Measurements from ENCODE around the gene USP4. TPM values are rescaled to one million over a fixed set of nuclear protein-coding genes. Genes with fewer than 3 reads are reported as not detected.
"Not testable (repeated sequence)": the region's sequence is repeated elsewhere in the genome, so short reads cannot be mapped to it uniquely, and the experiment has no call there.

USP4 gene
- total RNA-seq, 1 donor from 2014 or later: 31.8 TPM

GRCh38 chr3:49358217-49358883 is 18.5 kb upstream of the USP4 start, which contains the start of gene GPX1:
GPX1 (minus strand) TSS chr3:49358353; CDS start chr3:49358278, 75 bp downstream.
- peak within 1 kb of the TSS; percentile 79 for H3K27ac ChIP-seq (ENCODE audit: low read depth, low read length)
- Mint-ChIP-seq H3K36me3 (ENCODE audit: low read depth, unreplicated experiment) (peaks cover 27% of the 10 kb centered on the region), H3K4me1 (ENCODE audit: low read depth, unreplicated experiment) (peaks cover 34% of the 10 kb centered on the region)

DNA sequence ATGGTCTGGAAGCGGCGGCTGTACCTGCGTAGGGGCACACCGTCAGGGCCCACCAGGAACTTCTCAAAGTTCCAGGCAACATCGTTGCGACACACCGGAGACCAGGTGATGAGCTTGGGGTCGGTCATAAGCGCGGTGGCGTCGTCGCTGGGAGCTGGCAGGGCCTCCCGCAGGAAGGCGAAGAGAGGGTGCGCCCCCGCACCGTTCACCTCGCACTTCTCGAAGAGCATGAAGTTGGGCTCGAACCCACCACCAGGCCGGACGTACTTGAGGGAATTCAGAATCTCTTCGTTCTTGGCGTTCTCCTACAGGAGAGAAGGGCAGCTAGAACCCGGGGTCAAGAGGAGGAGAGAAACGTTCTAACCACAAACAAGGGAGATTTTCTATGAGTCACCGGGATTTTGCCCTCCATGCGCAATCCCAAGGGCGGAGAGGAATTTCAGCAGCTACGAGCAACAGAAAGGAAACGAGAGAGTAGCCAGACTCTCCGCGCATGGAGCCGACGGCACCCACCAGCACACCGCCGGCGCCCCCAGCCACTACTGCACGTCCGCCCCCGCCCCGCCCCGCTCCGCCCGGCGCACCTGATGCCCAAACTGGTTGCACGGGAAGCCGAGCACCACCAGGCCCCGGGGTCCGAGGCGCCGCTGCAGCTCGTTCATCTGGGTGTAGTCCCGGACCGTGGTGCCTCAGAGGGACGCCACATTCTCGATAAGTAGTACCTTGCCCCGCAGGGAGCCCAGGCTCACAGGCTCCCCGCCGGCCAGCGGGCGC is 17.8 kb upstream of the USP4 start:
- peaks cover 27% of the 10 kb centered on the region for H4K20me1 ChIP-seq (ENCODE audit: insufficient read depth, low read length)
- H3K27me3 ChIP-seq (ENCODE audit: insufficient read depth, low read length); H2AFZ ChIP-seq (ENCODE audit: low read depth, low read length); H3K9me3 ChIP-seq (ENCODE audit: insufficient read depth, low read depth, low read length); FAIRE-seq; H3K9me3 Mint-ChIP-seq (ENCODE audit: unreplicated experiment); H3K27me3 Mint-ChIP-seq (ENCODE audit: low read depth, unreplicated experiment): not testable (repeated sequence)
- H3K79me2 ChIP-seq (ENCODE audit: insufficient read depth, low read length): peaks cover 37% of the 10 kb centered on the region
- H3K4me1 Mint-ChIP-seq (ENCODE audit: low read depth, unreplicated experiment): peaks cover 32% of the 10 kb centered on the region
- peak; percentile 88 for DNase-seq (ENCODE audit: low read depth)
- peak overlapping the region; percentile 81 for H3K4me2 ChIP-seq (ENCODE audit: low read length)
- H3K27ac Mint-ChIP-seq (ENCODE audit: unreplicated experiment): peak overlapping the region; percentile 50
- H3K36me3 Mint-ChIP-seq (ENCODE audit: low read depth, unreplicated experiment): peaks cover 25% of the 10 kb centered on the region
- H3K27ac ChIP-seq (ENCODE audit: low read depth, low read length): peak overlapping the region; percentile 79
- H3K4me1 ChIP-seq (ENCODE audit: insufficient read depth, low read length): peaks cover 36% of the 10 kb centered on the region
- peak overlapping the region; percentile 80 for H3K9ac ChIP-seq (ENCODE audit: low read length)
- H3K4me3 Mint-ChIP-seq (ENCODE audit: unreplicated experiment): peak overlapping the region; percentile 83
- H3K36me3 ChIP-seq (ENCODE audit: insufficient read depth, low read length): peaks cover 41% of the 10 kb centered on the region
- H3K4me3 ChIP-seq (ENCODE audit: insufficient read depth, low read depth, low read length): peak overlapping the region; percentile 60

More at GRCh38 chr3:49358217-49358883, 18.5 kb upstream of the USP4 start, which contains the start of gene GPX1:
- FAIRE-seq (no peak), DNase-seq (ENCODE audit: low read depth) (peak; percentile 91)
- peaks cover 40% of the 10 kb centered on the region for H3K4me1 ChIP-seq (ENCODE audit: insufficient read depth, low read length)
- H2AFZ ChIP-seq (ENCODE audit: low read depth, low read length): no peak within 1 kb of the TSS
- Mint-ChIP-seq H3K4me3 (ENCODE audit: unreplicated experiment) (peak within 1 kb of the TSS; percentile 83), H3K27ac (ENCODE audit: unreplicated experiment) (peak within 1 kb of the TSS; percentile 87), H3K9me3 (ENCODE audit: unreplicated experiment) (no peaks in the 10 kb centered on the region), H3K27me3 (ENCODE audit: low read depth, unreplicated experiment) (no peaks in the 10 kb centered on the region)
- peak within 1 kb of the TSS; percentile 60 for H3K4me3 ChIP-seq (ENCODE audit: insufficient read depth, low read depth, low read length)
- H3K27me3 ChIP-seq (ENCODE audit: insufficient read depth, low read length): no peaks in the 10 kb centered on the region
- peaks cover 32% of the 10 kb centered on the region for H4K20me1 ChIP-seq (ENCODE audit: insufficient read depth, low read length)
- peaks cover 44% of the 10 kb centered on the region for H3K36me3 ChIP-seq (ENCODE audit: insufficient read depth, low read length)
- peak within 1 kb of the TSS; percentile 80 for H3K9ac ChIP-seq (ENCODE audit: low read length)
- peak within 1 kb of the TSS; percentile 81 for H3K4me2 ChIP-seq (ENCODE audit: low read length)
- H3K79me2 ChIP-seq (ENCODE audit: insufficient read depth, low read length): peaks cover 44% of the 10 kb centered on the region
- TF ChIP-seq EZH2 (IDR thresholded peaks at IDR 0.05; ENCODE audit: insufficient read depth, low read length) (no peak), CTCF (IDR thresholded peaks at IDR 0.05; ENCODE audit: insufficient read depth, low read depth, low read length) (no peak)
- H3K9me3 ChIP-seq (ENCODE audit: insufficient read depth, low read depth, low read length): no peaks in the 10 kb centered on the region

- Histone ChIP-seq H3K4me1 (ENCODE audit: insufficient read depth, low read length) (peaks cover 40% of the 10 kb centered on the region), H3K36me3 (ENCODE audit: insufficient read depth, low read length) (peaks cover 36% of the 10 kb centered on the region), H3K79me2 (ENCODE audit: insufficient read depth, low read length) (peaks cover 32% of the 10 kb centered on the region), H3K9ac (ENCODE audit: low read length) (peak overlapping the region; percentile 80), H4K20me1 (ENCODE audit: insufficient read depth, low read length) (peaks cover 21% of the 10 kb centered on the region), H3K27ac (ENCODE audit: low read depth, low read length) (peak overlapping the region; percentile 79), H3K4me2 (ENCODE audit: low read length) (peak overlapping the region; percentile 81), H3K4me3 (ENCODE audit: insufficient read depth, low read depth, low read length) (peak overlapping the region; percentile 60)
- H3K27ac Mint-ChIP-seq (ENCODE audit: unreplicated experiment): peak overlapping the region; percentile 50
- H2AFZ ChIP-seq (ENCODE audit: low read depth, low read length); FAIRE-seq; H3K27me3 ChIP-seq (ENCODE audit: insufficient read depth, low read length); DNase-seq (ENCODE audit: low read depth); H3K27me3 Mint-ChIP-seq (ENCODE audit: low read depth, unreplicated experiment); H3K9me3 Mint-ChIP-seq (ENCODE audit: unreplicated experiment); H3K9me3 ChIP-seq (ENCODE audit: insufficient read depth, low read depth, low read length): not testable (repeated sequence)
- peaks cover 23% of the 10 kb centered on the region for H3K36me3 Mint-ChIP-seq (ENCODE audit: low read depth, unreplicated experiment)
- peak overlapping the region; percentile 83 for H3K4me3 Mint-ChIP-seq (ENCODE audit: unreplicated experiment)
- H3K4me1 Mint-ChIP-seq (ENCODE audit: low read depth, unreplicated experiment): peaks cover 31% of the 10 kb centered on the region
Observed at GRCh38 chr3:49357095-49357442, 17.2 kb upstream of the USP4 start.

All from astrocyte (in vitro differentiated cells and primary cell).